ENCODE results near the gene KCNQ4.

DNA sequence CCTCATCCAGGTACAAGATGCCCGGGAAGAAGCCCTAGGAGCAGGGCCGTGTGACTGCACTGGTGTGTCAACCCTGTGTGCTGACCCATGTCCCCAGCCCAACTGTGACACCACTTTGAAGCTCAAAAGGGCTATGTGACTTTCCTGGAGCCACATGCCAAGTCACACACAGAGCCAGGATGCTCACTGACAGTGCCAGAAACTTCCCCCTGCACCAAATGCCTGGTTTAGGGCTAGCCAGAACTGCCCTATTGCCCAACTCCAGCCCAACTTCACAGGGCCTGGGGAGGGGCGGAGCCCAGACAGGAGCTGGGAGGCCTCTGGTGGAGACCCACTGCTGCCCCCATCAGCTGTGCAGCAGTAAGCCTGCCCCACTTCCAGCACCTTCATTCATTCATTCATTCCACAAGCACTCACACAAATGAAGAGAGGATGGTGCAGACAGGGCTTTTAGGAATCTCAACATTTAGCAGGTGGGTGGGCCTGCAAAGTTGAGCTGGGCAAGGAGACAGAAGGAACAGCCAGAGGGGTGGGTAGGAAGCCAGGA lies 36.7 kb downstream of the KCNQ4 start:
- no peak for TF ChIP-seq POLR2A (IDR thresholded peaks at IDR 0.05; ENCODE audit: low read length)
- no peak for TF ChIP-seq GATA1 (IDR thresholded peaks at IDR 0.05; ENCODE audit: low read depth, low read length)
